HL-60 (cell line): ENCODE results near the gene MALRD1.

ENCODE experiments used
- CTCF ChIP-seq: IDR thresholded peaks from one replicate; pipeline ENCODE4 v1.5.1; 2011; ENCODE audit warnings: low read length, control low read depth, inconsistent platforms; ENCODE audit not compliant: insufficient read depth
- GABPA ChIP-seq: IDR thresholded peaks from 2 replicates; pipeline ENCODE4 v1.6.1; 2012; ENCODE audit warnings: low read depth
- POLR2AphosphoS5 ChIP-seq: IDR thresholded peaks from 2 replicates; pipeline ENCODE4 v1.6.1; 2012; ENCODE audit warnings: low read depth
- REST ChIP-seq: IDR thresholded peaks from 2 replicates; pipeline ENCODE4 v1.6.1; 2012; ENCODE audit warnings: low read depth; ENCODE audit not compliant: insufficient replicate concordance
- SPI1 ChIP-seq: IDR thresholded peaks from 2 replicates; pipeline ENCODE4 v1.6.1; 2012; ENCODE audit warnings: low read depth, mild to moderate bottlenecking, borderline replicate concordance

GRCh38 chr10:19638182-19638895, 589.7 kb downstream of the MALRD1 start:
- TF ChIP-seq CTCF = no peak
- TF ChIP-seq SPI1 = no peak
- no peak for TF ChIP-seq POLR2AphosphoS5
- no peak for TF ChIP-seq REST
- no peak for TF ChIP-seq GABPA
